HFF-Myc (cell line): ENCODE results near the gene ABCG4.
"Not testable (repeated sequence)": the region's sequence is repeated elsewhere in the genome, so short reads cannot be mapped to it uniquely, and the experiment has no call there.

Source experiments
- DNase-seq: peaks from one replicate; pipeline ENCODE4 v3.0.0-alpha.2; 2011; ENCODE audit warnings: low read depth; ENCODE audit errors: extremely low read depth
- H3K4me3 ChIP-seq: replicated peaks from 2 replicates; pipeline ENCODE4 v1.5.1; 2011; ENCODE audit warnings: low read depth, mild to moderate bottlenecking, control low read depth, low read length
- TF ChIP-seq, protein P1 (sequence below): IDR thresholded peaks from 2 replicates; pipeline ENCODE4 v1.5.1; 2012; ENCODE audit warnings: mild to moderate bottlenecking, low read depth, low read length, control low read depth; ENCODE audit errors: missing control alignments

ABCG4 gene

DNA sequence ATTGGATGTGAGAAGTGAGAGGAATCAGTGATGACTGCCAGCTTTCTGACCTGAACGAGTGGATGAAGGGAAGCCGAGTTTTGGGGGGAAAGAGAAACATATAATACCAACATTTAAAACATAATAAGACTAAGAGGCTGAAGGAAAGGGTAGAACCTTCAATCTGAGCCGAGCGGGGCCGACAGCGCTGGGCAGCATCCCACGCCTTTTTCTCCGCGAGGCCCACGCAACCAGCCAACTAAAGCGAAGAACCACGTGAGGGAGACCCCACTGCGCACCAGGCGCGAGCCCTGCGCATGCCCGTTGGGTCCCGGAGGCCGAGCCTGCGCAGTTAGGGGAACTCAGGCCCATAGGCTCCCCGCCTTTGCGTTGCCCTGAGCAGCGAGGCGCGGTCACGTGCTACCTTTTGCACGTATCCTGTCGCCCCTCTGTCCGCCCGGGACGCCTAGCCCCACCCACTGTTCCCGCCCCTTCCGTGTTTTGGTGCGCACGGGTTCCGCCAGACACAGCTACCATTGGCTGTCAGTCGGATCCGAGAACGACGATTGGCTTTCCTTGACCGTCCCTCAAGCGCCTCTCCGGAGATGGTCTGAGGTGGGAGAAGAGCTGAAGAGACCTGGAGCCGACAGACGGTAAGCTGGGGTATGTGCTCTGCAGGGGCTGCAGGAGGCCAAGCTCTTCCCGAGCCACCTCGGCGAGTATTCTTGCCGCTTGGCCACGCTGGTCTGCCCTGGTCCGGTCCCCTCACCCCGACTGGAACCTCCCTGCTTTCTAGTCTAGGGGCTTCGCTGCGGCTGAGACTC, 27.6 kb upstream of the ABCG4 start, which contains the start of gene HINFP:
Gene HINFP, plus strand, starts transcription at position 573 of the 803 bp plus-strand sequence. CDS start 5,365 bp downstream, outside the sequence.
- TF ChIP-seq, protein P1, sequence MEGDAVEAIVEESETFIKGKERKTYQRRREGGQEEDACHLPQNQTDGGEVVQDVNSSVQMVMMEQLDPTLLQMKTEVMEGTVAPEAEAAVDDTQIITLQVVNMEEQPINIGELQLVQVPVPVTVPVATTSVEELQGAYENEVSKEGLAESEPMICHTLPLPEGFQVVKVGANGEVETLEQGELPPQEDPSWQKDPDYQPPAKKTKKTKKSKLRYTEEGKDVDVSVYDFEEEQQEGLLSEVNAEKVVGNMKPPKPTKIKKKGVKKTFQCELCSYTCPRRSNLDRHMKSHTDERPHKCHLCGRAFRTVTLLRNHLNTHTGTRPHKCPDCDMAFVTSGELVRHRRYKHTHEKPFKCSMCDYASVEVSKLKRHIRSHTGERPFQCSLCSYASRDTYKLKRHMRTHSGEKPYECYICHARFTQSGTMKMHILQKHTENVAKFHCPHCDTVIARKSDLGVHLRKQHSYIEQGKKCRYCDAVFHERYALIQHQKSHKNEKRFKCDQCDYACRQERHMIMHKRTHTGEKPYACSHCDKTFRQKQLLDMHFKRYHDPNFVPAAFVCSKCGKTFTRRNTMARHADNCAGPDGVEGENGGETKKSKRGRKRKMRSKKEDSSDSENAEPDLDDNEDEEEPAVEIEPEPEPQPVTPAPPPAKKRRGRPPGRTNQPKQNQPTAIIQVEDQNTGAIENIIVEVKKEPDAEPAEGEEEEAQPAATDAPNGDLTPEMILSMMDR, result no peak
- DNase-seq, result peak; percentile 97
- H3K4me3 ChIP-seq, result peak within 1 kb of the TSS; percentile 94

DNA sequence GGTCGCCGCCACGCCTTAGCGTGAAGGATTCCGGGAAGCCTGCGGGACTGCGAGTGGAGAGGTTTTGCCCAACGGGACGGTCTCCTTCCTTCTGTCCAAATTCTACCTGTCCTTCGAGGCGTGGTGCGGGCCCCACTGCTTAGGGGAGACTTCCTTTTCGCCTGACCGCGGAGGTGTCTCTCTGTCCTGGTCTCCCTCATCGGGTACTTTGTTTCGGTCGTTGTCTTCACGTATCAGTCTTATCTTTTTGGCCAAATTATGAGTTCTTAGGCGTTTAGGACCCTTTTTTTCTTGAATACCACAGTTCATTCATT, 27.1 kb upstream of the ABCG4 start:
- peak overlapping the region; percentile 94 for H3K4me3 ChIP-seq
- DNase-seq, result no peak
- TF ChIP-seq, protein P1, result no peak

DNA sequence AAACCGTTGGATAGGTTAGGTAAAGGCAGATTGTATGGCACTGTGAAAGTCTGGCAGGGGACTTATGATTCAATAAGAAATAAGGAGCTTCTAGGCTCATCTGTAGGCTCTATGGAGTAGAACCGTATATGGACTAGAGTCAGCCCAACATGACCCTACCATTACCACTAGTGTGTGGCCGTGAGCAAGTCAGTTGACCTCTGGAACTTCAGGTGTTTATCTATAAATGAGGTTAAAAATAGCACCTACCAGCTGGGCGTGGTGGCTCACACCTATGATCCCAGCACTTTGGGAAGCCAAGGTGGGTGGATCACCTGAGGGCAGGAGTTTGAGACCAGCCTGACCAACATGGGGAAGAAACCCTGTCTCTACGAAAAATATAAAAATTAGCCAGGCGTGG, 23.0 kb upstream of the ABCG4 start:
- no peak overlapping the region for H3K4me3 ChIP-seq
- TF ChIP-seq, protein P1, result no peak
- DNase-seq, result no peak

DNA sequence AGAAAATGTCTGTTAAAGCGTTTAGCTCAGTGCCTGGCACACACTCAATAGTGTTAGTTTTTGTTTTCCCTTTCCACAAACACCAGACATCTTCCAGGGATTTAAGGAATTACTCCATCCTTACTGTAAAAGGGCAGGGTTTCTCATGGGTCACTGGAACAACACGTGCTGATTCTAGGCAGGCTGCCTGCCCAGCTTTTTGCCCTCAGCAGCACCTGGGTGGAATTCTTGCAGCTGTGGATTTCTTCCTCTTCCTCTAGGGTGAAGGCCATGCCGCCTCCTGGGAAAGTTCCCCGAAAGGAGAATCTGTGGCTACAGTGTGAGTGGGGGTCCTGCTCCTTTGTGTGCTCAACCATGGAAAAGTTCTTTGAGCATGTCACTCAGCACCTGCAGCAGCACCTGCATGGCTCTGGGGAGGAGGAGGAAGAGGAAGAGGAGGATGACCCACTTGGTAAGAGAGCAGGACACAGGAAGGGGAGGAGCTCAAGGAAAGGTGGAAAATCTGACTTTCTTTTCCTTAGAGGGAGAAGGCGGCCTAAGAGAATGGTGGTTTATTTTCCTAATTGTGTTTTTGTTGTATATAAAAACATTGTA, 22.1 kb upstream of the ABCG4 start:
- no peak overlapping the region for H3K4me3 ChIP-seq
- no peak for DNase-seq
- TF ChIP-seq, protein P1, result no peak

DNA sequence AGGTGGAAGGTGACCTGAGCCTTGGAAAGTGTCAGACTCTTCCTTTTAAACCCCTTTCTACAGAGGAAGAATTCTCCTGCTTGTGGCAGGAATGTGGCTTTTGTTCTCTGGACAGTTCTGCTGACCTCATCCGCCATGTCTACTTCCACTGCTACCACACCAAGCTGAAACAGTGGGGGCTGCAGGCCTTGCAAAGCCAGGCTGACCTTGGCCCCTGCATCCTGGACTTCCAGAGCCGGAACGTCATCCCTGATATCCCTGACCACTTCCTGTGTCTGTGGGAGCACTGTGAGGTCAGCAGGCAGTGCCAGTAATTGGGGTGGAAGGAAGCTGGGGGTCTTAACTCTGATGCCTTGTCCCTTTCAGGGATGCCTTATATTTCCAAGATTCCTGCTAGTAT, 18.2 kb upstream of the ABCG4 start:
- H3K4me3 ChIP-seq, result no peak overlapping the region
- TF ChIP-seq, protein P1, result no peak
- DNase-seq, result no peak

DNA sequence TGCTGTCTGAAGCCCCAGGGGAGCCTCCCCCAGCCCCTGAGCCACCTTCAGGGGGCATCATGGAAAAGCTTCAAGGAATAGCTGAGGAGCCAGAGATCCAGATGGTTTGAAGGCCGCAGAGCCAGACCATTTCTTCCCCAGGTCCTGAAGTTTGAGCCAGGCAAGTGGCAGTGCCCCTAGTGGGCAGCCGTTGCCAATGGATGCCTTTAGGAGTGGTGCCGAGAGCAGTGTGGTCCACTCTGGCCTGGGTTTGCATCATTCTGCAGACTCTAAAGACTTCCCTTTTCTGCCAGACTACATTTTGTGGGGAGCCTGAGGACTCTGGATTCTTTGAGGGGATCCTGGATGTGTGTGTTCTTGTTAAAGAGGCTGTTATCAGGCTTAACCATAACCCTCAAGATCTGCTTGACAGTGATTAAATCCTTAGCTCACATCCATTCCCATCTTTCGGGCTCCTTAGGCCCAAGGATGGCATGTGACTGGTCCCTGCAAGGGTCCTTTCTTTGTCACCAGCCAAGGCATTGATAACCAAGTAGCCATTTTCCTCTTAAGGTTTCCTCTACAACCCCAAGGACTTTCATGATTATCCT, 14.4 kb upstream of the ABCG4 start:
- no peak overlapping the region for H3K4me3 ChIP-seq
- no peak for DNase-seq
- TF ChIP-seq, protein P1, result peak; percentile 74

DNA sequence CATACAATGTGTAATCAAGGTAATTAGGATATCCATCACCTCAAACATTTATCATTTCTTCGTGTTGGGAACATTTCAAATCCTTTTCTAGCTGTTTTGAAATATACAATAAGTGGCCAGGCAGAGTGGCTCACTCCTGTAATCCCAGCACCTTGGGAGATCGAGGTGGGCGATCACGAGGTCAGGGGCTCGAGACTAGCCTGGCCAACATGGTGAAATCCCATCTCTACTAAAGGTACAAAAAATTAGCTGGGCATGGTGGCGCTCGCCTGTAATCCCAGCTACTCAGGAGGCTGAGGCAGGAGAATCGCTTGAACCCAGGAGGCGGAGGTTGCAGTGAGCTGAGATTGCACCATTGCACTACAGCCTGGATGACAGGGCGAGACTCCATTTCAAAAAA, 9.6 kb upstream of the ABCG4 start:
- H3K4me3 ChIP-seq, DNase-seq: not testable (repeated sequence)
